Stimulated activated CD4-positive, alpha-beta T cell treated with anti-CD3 and anti-CD28 coated beads, Interleukin-1b, Interleukin-23, amount 100 ng/mL, for 24 hours (primary cell): Measurements from ENCODE around the gene WDR11.
"Not testable (repeated sequence)": the region's sequence is repeated elsewhere in the genome, so short reads cannot be mapped to it uniquely, and the experiment has no call there.

Source experiments
- DNase-seq, 4 experiments: peaks; one replicate each; pipeline ENCODE4 v3.0.0-alpha.2; 2020; ENCODE audit warnings: low read depth in 4 of 4, low spot score in 1 of 4

Gene WDR11

DNA sequence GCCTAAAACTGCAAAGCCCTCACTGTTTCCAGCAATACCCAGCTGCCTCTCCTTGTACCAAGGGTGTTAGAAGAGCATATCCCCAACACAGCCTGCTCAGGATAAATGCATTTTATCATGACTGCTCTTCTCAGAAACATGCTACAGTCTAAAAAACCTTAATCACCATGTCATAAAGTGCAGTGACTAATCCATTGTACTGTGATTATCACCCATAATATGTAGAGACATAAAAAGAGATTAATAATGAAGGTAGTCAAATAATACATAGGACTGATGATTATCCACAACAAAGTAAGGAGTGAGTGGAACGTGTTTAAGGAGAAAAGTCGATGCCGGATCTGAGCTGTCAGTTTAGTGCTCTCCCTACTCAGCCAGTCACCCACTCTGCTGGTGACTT lies 12.2 kb upstream of the WDR11 start:
- DNase-seq, result no peak

DNA sequence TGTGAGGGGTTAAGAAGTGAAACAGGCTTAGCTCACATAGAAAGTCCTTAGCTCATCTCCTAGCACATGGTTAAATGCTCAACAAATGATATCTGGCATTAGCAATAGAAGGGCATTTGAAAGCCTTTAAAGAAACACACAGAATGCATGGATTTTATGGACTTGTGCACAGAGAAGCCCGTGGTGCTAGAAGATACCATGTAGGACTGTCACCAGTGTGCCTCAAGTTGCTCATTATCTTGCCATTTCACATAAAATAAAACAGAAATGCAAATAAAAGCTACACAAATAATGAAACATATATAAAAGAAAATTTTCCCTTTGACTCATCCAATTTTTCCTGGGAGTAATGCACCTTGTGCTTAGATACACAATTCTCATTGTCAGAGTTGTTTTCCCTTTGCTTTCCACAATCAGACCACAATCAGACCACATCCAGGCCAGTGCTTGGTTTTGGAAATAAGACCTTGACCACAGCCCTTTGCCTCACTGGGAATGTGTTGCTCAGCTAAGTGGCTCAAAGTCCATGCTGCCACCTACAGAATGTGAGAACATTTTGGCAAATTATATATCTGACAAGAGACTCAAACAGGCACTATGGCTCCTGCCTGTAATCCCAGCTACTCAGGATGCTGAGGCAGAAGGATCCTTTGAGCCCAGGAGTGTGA lies 9.5 kb upstream of the WDR11 start:
- DNase-seq, result no peak

DNA sequence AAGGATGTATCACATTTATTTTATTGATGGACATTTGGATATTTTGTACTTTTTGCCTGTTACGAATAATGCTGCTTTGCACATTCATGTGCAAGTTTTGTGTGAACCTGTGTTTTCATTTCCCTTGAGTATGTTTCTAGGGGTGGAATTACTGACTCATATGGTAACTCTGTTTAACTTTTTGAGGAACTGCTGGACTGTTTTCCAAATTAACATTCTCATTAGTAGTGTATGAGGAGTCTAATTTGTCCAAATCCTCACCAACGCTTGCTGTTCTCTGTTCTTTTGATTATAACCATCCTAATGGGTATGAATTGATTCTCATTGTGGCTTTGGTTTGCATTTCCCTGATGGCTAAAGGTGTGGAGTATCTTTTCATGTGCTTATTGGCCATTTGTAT lies 3.2 kb downstream of the WDR11 start:
- no peak for DNase-seq

DNA sequence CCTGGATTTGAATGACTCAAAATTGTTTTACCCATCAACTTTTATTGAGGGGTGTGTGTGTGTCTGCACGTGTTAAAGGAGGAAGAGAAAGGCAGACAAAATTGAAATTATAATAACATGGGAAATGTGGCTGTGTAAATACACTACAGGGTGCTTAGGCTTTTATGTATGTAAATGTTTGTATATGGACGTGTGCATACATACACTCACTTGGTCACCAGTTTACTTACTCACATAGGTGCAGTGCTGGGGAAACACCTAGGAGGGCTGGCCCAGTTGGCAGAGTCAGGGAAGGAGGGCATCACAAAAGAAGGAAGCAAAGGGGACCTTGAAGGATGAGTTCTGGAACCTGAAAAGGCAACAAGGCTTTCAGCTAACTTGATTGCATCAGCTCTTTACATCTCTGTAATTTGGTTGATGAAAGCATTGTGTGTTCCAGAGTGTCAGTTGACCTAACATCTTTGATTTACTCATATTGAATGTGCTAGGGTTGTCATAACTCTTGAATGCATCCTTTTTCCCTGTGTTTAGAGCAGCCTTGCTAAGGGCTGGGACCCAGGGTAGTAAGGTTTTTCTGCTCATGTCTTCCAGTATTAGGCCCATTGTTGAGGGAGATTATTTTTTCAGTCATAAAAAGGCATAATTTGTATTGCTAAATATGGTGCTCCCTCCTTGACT lies 10.2 kb downstream of the WDR11 start:
- no peak for DNase-seq

- DNase-seq, result no peak
Observed at GRCh38 chr10:120873741-120874140, 22.6 kb downstream of the WDR11 start.

GRCh38 chr10:120883071-120883470 lies 31.9 kb downstream of the WDR11 start:
- no peak for DNase-seq

- no peak for DNase-seq
Observed at GRCh38 chr10:120887482-120887881, 36.3 kb downstream of the WDR11 start.

DNA sequence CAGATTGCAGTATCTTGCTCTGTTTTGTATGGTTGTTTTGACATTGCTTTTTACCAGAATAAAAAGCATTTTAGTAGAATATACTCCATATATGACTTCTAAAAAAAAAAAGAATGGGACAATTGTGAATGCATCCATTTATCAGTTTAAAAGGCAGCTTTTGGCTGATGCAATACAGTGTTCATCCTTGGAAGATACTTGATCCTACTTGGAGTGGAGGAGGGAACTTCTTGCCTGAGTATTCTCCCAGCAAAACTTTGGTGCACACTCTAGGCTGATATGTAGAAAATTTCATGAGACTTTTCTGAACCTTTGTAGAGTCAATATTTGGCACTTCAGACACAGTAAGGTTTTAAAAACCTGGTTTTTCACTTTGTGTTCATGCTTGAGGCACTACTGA lies 40.2 kb downstream of the WDR11 start:
- no peak for DNase-seq

DNA sequence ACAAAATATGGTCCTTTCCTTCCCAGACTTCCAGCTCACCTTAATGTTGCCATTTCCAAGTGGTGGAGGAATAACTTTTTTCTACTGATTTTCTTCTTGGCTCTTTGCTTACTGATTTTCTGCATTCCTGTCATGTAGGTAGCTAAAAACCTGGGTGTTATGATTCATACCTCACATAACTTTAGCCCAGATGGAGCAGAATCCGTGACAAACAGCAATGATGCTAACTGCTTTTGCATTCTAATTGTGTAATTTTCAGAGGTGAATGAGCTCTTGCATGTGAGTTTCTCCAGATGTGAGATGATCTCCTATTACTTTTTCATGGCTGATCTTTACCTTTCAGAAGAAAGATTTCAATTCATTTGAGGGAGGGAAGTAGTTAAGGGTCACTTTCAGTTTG lies 43.4 kb downstream of the WDR11 start:
- no peak for DNase-seq

DNA sequence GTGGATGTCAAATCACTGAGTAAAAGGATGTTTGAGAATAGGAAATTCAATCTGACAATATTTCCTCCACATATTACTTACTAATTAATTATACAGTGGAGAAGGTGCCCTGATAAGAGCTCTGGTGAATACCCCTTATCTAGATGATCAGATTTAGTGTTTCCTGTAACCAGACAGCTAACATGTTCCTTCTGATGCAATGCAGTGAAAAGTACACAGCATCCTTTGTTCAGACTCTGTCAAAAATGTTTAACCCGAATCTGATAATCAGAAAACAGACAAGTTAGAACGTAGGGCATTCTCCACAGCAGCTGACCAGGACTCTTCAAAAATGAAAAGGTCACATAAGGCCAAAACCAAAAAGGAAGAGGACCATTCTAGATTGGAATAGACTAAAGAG lies 46.2 kb downstream of the WDR11 start:
- DNase-seq, result no peak

- no peak for DNase-seq
Observed at GRCh38 chr10:120905268-120905667, 54.1 kb downstream of the WDR11 start.

- DNase-seq, result no peak
Observed at GRCh38 chr10:120917521-120918250, 66.5 kb downstream of the WDR11 start.

GRCh38 chr10:120923886-120924285 lies 72.7 kb downstream of the WDR11 start:
- DNase-seq, result not testable (repeated sequence)

GRCh38 chr10:120926611-120927010 lies 75.4 kb downstream of the WDR11 start:
- DNase-seq, result no peak

GRCh38 chr10:120927352-120927751 lies 76.2 kb downstream of the WDR11 start:
- DNase-seq, result no peak

DNA sequence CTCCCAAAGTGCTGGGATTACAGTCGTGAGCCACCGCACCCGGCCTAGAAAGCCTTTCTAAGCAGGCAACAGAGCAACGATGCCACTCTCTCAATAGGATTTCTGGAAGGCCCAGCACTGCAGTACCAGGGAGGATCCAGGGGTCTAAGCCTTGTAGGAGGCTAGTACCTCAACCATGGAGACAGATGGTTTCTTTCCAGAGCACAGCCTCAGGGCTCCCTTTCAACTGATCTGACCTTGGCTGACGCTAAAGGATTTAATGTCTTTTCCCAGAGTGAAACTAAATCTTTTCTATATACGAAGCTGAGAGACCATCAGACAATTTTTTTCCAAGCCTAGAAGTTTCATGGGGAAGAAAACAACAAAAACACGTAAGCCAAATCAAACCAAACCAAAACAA lies 78.0 kb downstream of the WDR11 start:
- no peak for DNase-seq

DNA sequence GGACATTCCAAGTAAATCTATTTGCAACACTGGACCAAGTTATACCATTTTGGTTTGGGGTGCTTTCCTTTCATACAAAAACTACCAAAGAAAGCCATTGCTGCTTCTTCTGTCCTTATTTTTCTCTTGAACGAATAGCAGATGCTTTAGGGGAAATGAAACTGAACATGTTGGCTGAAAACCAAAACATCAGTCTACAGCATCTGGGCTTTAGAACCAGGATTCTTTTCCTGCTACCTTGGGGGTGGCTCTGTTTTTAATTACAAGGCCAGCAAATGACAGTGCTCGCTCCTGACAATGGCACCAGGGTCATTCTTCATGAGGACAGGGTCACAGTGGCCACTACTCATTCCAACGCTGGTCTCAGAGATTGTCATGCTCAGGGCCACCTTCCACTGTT lies 80.3 kb downstream of the WDR11 start:
- no peak for DNase-seq

GRCh38 chr10:120931999-120932398 lies 80.8 kb downstream of the WDR11 start:
- no peak for DNase-seq

DNA sequence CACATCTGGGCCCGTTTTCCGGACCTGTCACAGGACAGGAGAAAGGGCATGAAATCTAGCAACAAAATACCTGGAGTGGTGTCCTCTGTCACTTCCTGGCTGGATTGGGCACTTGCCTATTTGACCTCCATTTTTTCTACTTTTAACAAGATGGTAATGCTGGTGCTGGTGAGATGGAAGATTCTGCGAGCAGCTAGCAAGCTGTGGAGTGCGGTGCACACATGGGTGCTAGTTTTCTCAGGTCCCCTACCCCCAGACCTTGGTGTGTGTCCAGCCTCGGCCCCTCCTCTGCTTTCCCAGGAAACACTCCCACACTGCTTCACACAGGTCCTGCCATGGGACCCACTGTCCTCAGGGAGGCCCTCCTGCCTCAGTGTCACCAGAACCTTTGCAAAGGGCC lies 87.7 kb downstream of the WDR11 start:
- no peak for DNase-seq

- DNase-seq, result no peak
Observed at GRCh38 chr10:120940299-120940900, 89.2 kb downstream of the WDR11 start.

DNA sequence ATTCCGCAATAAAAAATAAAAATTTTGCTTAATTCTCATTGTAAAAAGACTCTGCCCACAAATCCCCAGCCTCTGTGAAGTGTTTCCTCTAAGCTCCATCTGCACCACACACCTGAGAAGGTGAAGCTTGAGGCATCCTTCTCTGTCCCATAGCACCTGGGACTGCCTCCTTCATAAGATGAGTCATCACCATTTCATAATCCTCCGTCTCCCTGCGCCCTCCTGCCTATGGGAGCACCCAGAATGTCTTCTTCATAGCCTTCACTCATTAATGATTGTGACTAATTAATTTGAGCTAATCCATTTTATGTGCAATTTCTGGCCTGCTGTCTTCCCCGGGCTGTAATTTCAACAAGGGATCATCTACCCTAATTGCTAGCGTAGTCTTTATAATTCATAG lies 90.3 kb downstream of the WDR11 start:
- no peak for DNase-seq

GRCh38 chr10:120942806-120943413 lies 91.7 kb downstream of the WDR11 start:
- DNase-seq, result peak; percentile 51 to 79 (median 64)
